Liver (tissue), 9 donors: ENCODE data around the gene WDR11. TPM values are rescaled to one million over a fixed set of nuclear protein-coding genes. Genes with fewer than 3 reads are reported as not detected.

Source experiments
- DNase-seq: peaks from one replicate; pipeline ENCODE4 v3.0.0-alpha.2; 2017; ENCODE audit warnings: low spot score
- H3K27ac ChIP-seq, 2 donors: one replicate each; pipeline ENCODE4 v1.7.0; 2013; ENCODE audit warnings: inconsistent platforms in 2 of 2, low read length in 2 of 2, control low read depth in 1 of 2, low read depth in 1 of 2, mild to moderate bottlenecking in 1 of 2
- H3K27me3 ChIP-seq, 4 donors: one replicate each; pipeline versions ENCODE4 v1.6.1 to v1.7.0; 2013; ENCODE audit warnings: low read length in 3 of 4, inconsistent platforms in 1 of 4, mild to moderate bottlenecking in 1 of 4, moderate library complexity in 1 of 4; ENCODE audit not compliant: control insufficient read depth in 4 of 4, insufficient read depth in 4 of 4
- H3K36me3 ChIP-seq, 4 donors: one replicate each; pipeline versions ENCODE4 v1.6.1 to v1.7.0; 2013; ENCODE audit warnings: low read length in 3 of 4, mild to moderate bottlenecking in 3 of 4, low read depth in 1 of 4, moderate library complexity in 1 of 4; ENCODE audit not compliant: control insufficient read depth in 4 of 4, insufficient read depth in 3 of 4
- H3K4me1 ChIP-seq, 4 donors: one replicate each; pipeline versions ENCODE4 v1.6.1 to v1.7.0; 2013; ENCODE audit warnings: low read length in 3 of 4, mild to moderate bottlenecking in 3 of 4, moderate library complexity in 1 of 4; ENCODE audit not compliant: control insufficient read depth in 4 of 4, insufficient read depth in 4 of 4
- H3K4me3 ChIP-seq, 3 donors: one replicate each; pipeline versions ENCODE4 v1.6.1 to v1.7.0; 2013; ENCODE audit warnings: low read length in 3 of 3, control low read depth in 1 of 3, low read depth in 1 of 3, mild to moderate bottlenecking in 1 of 3
- H3K9ac ChIP-seq, 2 donors: one replicate each; pipeline ENCODE4 v1.7.0; 2013; ENCODE audit warnings: low read length in 2 of 2, mild to moderate bottlenecking in 2 of 2, moderate library complexity in 2 of 2, control low read depth in 1 of 2, low read depth in 1 of 2
- H3K9me3 ChIP-seq, 4 donors: one replicate each; pipeline versions ENCODE4 v1.6.1 to v1.7.0; 2013; ENCODE audit warnings: low read length in 3 of 4; ENCODE audit not compliant: control insufficient read depth in 4 of 4
- EGR1 ChIP-seq, 2 donors: IDR thresholded peaks; 2 replicates each; pipeline ENCODE4 v1.6.1; 2016 to 2018; ENCODE audit warnings: antibody characterized with exemption in 2 of 2, low read depth in 2 of 2
- FOXA1 ChIP-seq: IDR thresholded peaks from 2 replicates; pipeline ENCODE4 v1.6.1; 2016; ENCODE audit warnings: antibody characterized with exemption
- FOXA2 ChIP-seq: IDR thresholded peaks from 2 replicates; pipeline ENCODE4 v1.6.1; 2016; ENCODE audit warnings: antibody characterized with exemption
- GABPA ChIP-seq, 2 donors: IDR thresholded peaks in 1 of 2; conservative IDR thresholded peaks in 1 of 2; 2 replicates each; pipeline ENCODE4 v1.6.1; 2016; ENCODE audit warnings: antibody characterized with exemption in 2 of 2, mild to moderate bottlenecking in 1 of 2, moderate library complexity in 1 of 2
- HNF4A ChIP-seq, 2 donors: conservative IDR thresholded peaks; 2 replicates each; pipeline ENCODE4 v1.6.1; 2016; ENCODE audit warnings: antibody characterized with exemption in 2 of 2, mild to moderate bottlenecking in 2 of 2
- JUND ChIP-seq, 2 donors: IDR thresholded peaks; 2 replicates each; pipeline ENCODE4 v1.6.1; 2016; ENCODE audit warnings: antibody characterized with exemption in 2 of 2
- NR2F2 ChIP-seq: IDR thresholded peaks from 2 replicates; pipeline ENCODE4 v1.6.1; 2016; ENCODE audit warnings: antibody characterized with exemption
- RAD21 ChIP-seq, 2 donors: IDR thresholded peaks; 2 replicates each; pipeline ENCODE4 v1.6.1; 2016; ENCODE audit warnings: antibody characterized with exemption in 2 of 2, mild to moderate bottlenecking in 2 of 2
- SP1 ChIP-seq: IDR thresholded peaks from 2 replicates; pipeline ENCODE4 v1.6.1; 2018; ENCODE audit warnings: antibody characterized with exemption, mild to moderate bottlenecking
- TAF1 ChIP-seq: conservative IDR thresholded peaks from 2 replicates; pipeline ENCODE4 v1.6.1; 2016; ENCODE audit warnings: antibody characterized with exemption, mild to moderate bottlenecking
- YY1 ChIP-seq: IDR thresholded peaks from 2 replicates; pipeline ENCODE4 v1.6.1; 2016; ENCODE audit warnings: antibody characterized with exemption, mild to moderate bottlenecking
- WGBS: extraction: QIAGEN DNeasy Blood & Tissue Kit; methylation state at CpG from one replicate; pipeline ENCODE4 v1.1.7; 2013; 5-methylcytosine and 5-hydroxymethylcytosine counted together
- polyA plus RNA-seq, 2 donors: library from polyadenylated mRNA; stranded (reverse) in 1 of 2; unstranded in 1 of 2; fragments of 200-250 nt in 1 of 2; fragments of >200 nt in 1 of 2; fragmentation: Nextera tagmentation in 1 of 2; extraction: Ambion mirVana in 1 of 2; gene quantifications; one replicate each; pipeline versions ENCODE4 v1.2.1 to v1.2.3, GENCODE V29; 2013 to 2015
- total RNA-seq, 2 donors: library from RNA; depleted of rRNA; stranded (reverse); fragments of >200 nt; gene quantifications; one replicate each; pipeline ENCODE4 v1.2.3, GENCODE V29; 2014
- TF ChIP-seq, protein P1 (sequence below): IDR thresholded peaks from 2 replicates; pipeline ENCODE4 v1.6.1; 2016; ENCODE audit warnings: antibody characterized with exemption
- TF ChIP-seq, protein P2 (sequence below): IDR thresholded peaks from 2 replicates; pipeline ENCODE4 v1.6.1; 2016; ENCODE audit warnings: antibody characterized with exemption
- TF ChIP-seq, protein P3 (sequence below): IDR thresholded peaks from 2 replicates; pipeline ENCODE4 v1.6.1; 2016; ENCODE audit warnings: antibody characterized with exemption, mild to moderate bottlenecking
- TF ChIP-seq, protein P4 (sequence below): fragments of 150-350 bp; IDR thresholded peaks from 2 replicates; pipeline ENCODE4 v1.5.1; 2017; ENCODE audit warnings: improper control_type of control experiment, low read depth, low read length; ENCODE audit not compliant: missing input control
- TF ChIP-seq, protein P5 (sequence below): IDR thresholded peaks from 2 replicates; pipeline ENCODE4 v1.6.1; 2016; ENCODE audit warnings: antibody characterized with exemption
- donor health status: healthy.
- donor health status: healthy.
- donor health status: healthy.
- donor health status: healthy.
- donor health status: healthy.

The WDR11 gene
- total and polyA plus RNA-seq, 4 donors = 12.5 to 51.0 (median 21.0) TPM

DNA sequence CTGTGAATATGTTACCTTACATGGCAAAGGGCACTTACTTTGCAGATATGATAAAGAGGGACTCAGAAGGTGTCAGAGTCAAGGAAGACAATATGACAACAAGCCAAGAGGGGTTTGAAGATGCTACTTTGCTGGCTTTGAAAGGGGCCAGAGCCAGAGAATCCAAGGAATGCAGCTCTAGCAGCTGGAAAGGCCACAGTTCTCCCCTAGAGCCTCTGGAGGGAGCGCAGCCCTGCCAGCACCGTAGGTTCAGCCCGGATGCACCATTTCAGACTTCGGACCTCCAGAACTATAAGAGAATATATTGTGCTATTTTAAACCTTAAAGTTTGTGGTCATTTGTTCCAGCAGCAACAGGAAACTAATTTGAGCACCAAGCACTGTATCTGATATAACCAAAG is 32.9 kb upstream of the WDR11 start (continued):
- TF ChIP-seq, protein P1, sequence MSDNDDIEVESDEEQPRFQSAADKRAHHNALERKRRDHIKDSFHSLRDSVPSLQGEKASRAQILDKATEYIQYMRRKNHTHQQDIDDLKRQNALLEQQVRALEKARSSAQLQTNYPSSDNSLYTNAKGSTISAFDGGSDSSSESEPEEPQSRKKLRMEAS = no peak
- no peak for TF ChIP-seq RAD21 (IDR thresholded peaks at IDR 0.05)

DNA sequence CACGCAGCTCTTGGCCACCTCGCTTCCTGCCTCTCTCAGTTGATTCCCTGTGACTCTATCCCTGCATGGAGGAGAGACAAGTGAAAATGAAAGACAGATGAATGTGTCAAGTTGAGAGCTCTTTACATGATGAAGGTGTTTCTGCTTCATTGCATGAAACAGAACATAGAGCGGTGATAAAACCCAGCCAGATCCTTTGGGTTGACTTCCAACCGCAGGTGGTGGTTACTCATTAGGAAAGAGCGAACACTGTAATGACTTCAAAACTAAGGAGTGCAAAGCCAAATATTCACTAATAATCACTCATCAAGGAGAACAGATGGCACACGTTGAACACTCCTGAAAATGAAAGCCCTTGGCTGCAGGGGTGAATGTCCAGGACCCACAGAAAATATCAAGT is 31.8 kb upstream of the WDR11 start:
- H3K4me3 ChIP-seq = no peak overlapping the region
- no peak overlapping the region for H3K9ac ChIP-seq
- H3K9me3 ChIP-seq = peaks cover 0 to 3% (median under 1%) of the 10 kb centered on the region in 4 donors
- TF ChIP-seq HNF4A (conservative IDR thresholded peaks at IDR 0.05) = no peak
- H3K4me1 ChIP-seq = no peaks in the 10 kb centered on the region
- DNase-seq = no peak
- no peak overlapping the region for H3K27ac ChIP-seq
- 89% methylated on average over 6 of the region's 6 CpGs for WGBS
- no peaks in the 10 kb centered on the region for H3K36me3 ChIP-seq
- H3K27me3 ChIP-seq = peaks cover 0 to 7% (median 0%) of the 10 kb centered on the region in 4 donors

DNA sequence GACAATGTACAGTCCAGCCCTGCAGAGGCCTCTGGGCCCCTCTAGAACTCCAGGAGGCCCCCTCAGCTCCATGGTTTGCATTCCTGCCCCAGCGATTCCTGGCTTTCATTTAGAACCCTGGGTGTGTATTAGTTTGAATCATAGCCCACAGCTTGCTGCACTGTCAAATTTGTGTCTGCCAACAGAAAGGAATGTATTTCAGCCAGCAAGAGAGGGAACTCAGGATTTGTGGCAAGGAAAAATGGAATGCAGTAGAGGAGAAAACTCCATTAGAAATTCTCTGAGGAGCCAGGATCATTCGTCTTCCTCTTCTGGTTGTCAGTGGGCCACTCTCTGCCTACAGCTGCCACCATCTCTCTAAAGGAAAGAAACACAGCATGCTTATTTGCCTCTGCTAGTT is 27.9 kb upstream of the WDR11 start:
- 87% methylated on average over 2 of the region's 2 CpGs for WGBS
- H3K27me3 ChIP-seq = peaks cover 0 to 6% (median 0%) of the 10 kb centered on the region in 4 donors
- TF ChIP-seq JUND (IDR thresholded peaks at IDR 0.05) (no peak), GABPA (IDR thresholded peaks at IDR 0.05 in 1 of 2, conservative IDR thresholded peaks at IDR 0.05 in 1 of 2) (no peak), TAF1 (no peak), EGR1 (IDR thresholded peaks at IDR 0.05; ENCODE audit: low read depth in 2 of 2) (no peak), RAD21 (IDR thresholded peaks at IDR 0.05) (no peak), SP1 (no peak), HNF4A (conservative IDR thresholded peaks at IDR 0.05) (no peak), FOXA2 (no peak), FOXA1 (no peak), YY1 (no peak), NR2F2 (no peak)
- TF ChIP-seq, protein P2, sequence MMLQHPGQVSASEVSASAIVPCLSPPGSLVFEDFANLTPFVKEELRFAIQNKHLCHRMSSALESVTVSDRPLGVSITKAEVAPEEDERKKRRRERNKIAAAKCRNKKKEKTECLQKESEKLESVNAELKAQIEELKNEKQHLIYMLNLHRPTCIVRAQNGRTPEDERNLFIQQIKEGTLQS = no peak
- TF ChIP-seq, protein P3, sequence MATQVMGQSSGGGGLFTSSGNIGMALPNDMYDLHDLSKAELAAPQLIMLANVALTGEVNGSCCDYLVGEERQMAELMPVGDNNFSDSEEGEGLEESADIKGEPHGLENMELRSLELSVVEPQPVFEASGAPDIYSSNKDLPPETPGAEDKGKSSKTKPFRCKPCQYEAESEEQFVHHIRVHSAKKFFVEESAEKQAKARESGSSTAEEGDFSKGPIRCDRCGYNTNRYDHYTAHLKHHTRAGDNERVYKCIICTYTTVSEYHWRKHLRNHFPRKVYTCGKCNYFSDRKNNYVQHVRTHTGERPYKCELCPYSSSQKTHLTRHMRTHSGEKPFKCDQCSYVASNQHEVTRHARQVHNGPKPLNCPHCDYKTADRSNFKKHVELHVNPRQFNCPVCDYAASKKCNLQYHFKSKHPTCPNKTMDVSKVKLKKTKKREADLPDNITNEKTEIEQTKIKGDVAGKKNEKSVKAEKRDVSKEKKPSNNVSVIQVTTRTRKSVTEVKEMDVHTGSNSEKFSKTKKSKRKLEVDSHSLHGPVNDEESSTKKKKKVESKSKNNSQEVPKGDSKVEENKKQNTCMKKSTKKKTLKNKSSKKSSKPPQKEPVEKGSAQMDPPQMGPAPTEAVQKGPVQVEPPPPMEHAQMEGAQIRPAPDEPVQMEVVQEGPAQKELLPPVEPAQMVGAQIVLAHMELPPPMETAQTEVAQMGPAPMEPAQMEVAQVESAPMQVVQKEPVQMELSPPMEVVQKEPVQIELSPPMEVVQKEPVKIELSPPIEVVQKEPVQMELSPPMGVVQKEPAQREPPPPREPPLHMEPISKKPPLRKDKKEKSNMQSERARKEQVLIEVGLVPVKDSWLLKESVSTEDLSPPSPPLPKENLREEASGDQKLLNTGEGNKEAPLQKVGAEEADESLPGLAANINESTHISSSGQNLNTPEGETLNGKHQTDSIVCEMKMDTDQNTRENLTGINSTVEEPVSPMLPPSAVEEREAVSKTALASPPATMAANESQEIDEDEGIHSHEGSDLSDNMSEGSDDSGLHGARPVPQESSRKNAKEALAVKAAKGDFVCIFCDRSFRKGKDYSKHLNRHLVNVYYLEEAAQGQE = no peak
- TF ChIP-seq, protein P4, sequence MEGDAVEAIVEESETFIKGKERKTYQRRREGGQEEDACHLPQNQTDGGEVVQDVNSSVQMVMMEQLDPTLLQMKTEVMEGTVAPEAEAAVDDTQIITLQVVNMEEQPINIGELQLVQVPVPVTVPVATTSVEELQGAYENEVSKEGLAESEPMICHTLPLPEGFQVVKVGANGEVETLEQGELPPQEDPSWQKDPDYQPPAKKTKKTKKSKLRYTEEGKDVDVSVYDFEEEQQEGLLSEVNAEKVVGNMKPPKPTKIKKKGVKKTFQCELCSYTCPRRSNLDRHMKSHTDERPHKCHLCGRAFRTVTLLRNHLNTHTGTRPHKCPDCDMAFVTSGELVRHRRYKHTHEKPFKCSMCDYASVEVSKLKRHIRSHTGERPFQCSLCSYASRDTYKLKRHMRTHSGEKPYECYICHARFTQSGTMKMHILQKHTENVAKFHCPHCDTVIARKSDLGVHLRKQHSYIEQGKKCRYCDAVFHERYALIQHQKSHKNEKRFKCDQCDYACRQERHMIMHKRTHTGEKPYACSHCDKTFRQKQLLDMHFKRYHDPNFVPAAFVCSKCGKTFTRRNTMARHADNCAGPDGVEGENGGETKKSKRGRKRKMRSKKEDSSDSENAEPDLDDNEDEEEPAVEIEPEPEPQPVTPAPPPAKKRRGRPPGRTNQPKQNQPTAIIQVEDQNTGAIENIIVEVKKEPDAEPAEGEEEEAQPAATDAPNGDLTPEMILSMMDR = no peak
- TF ChIP-seq, protein P5, sequence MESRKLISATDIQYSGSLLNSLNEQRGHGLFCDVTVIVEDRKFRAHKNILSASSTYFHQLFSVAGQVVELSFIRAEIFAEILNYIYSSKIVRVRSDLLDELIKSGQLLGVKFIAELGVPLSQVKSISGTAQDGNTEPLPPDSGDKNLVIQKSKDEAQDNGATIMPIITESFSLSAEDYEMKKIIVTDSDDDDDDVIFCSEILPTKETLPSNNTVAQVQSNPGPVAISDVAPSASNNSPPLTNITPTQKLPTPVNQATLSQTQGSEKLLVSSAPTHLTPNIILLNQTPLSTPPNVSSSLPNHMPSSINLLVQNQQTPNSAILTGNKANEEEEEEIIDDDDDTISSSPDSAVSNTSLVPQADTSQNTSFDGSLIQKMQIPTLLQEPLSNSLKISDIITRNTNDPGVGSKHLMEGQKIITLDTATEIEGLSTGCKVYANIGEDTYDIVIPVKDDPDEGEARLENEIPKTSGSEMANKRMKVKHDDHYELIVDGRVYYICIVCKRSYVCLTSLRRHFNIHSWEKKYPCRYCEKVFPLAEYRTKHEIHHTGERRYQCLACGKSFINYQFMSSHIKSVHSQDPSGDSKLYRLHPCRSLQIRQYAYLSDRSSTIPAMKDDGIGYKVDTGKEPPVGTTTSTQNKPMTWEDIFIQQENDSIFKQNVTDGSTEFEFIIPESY = no peak
- peaks cover 0 to 2% (median 0%) of the 10 kb centered on the region in 4 donors for H3K4me1 ChIP-seq
- H3K36me3 ChIP-seq = no peaks in the 10 kb centered on the region
- no peaks in the 10 kb centered on the region for H3K9me3 ChIP-seq
- H3K27ac ChIP-seq = no peak overlapping the region
- H3K9ac ChIP-seq = no peak overlapping the region
- DNase-seq = no peak
- H3K4me3 ChIP-seq = no peak overlapping the region
